GM12892 (cell line): Measurements from ENCODE around the gene PYGB.

Experiments used
- DNase-seq: peaks from one replicate; pipeline ENCODE4 v3.0.0; 2011; ENCODE audit not compliant: insufficient read length
- FAIRE-seq: peaks from 2 replicates; lab custom pipeline; 2011; peaks lifted over from hg19 to GRCh38; lab: Jason Lieb, UNC
- POLR2A ChIP-seq: IDR thresholded peaks from 2 replicates; pipeline ENCODE4 v1.6.1; 2011; ENCODE audit warnings: low read depth, low read length, control low read depth
- POLR2AphosphoS5 ChIP-seq: IDR thresholded peaks from 2 replicates; pipeline ENCODE4 v1.6.1; 2011; ENCODE audit warnings: low read depth, low read length, control low read depth
- TAF1 ChIP-seq: IDR thresholded peaks from 2 replicates; pipeline ENCODE4 v1.6.1; 2011; ENCODE audit warnings: low read depth, mild to moderate bottlenecking, control low read depth, low read length, borderline replicate concordance

The PYGB gene

GRCh38 chr20:25247518-25247955 lies 348 bp upstream of the PYGB start:
- DNase-seq (no peak), FAIRE-seq (no peak)
- TF ChIP-seq TAF1 (no peak), POLR2A (no peak), POLR2AphosphoS5 (no peak)

DNA sequence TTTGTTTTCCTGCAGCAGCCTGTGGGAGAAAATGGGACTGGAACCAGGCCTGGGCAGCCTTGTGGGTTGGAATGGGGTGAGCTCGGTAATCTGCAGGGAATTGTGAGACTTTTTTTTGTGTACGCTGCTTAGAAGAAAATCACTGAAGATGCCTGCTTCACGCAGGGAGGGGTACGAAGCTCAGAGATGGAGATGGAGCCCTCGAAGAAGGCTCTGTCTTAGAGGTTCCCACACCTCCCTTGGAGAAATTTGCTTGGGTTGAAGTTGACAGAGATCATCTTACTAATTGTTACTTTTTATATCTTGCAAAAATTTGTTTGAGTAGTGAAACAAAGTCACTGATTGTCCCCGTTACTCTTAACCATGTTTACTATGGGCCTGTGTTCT lies 894 bp downstream of the PYGB start:
- no peak for FAIRE-seq
- no peak for DNase-seq
- TF ChIP-seq POLR2A: no peak
- TF ChIP-seq TAF1: no peak
- TF ChIP-seq POLR2AphosphoS5: no peak

DNA sequence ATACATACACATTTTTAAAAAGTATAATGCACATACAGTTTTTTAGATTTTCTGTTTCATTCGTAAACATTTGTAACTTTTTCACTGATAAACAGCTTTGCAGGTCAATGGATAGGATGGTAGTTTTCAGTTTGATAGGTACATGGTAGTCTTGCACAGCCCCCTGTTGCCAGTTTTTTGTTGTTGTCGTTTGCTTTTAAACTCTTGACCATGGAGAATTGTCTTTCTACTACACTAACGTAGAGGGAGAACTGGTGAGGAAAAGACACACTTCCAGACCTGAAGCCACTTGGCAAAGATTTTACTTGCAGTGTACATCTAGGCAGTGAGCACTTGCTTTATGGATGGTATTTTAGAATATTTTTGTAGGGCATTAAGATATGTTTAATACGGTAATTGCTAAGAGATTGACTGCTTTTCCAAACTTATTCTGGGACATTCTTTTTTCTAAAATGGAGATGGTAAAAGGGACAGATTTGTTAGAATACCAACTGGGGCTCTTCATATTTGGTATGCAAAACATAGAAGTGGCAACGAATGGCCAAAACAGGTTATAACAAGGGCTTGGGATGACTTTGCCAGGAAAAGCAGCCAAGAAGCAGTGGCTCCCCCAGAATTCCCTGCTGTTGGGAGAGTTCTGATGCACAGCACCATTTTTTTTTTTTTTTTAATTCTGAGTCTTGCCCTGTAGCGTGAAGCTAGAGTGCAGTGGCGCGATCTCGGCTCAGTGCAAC lies 1.5 kb downstream of the PYGB start:
- FAIRE-seq (no peak), DNase-seq (no peak)
- TF ChIP-seq POLR2A (no peak), POLR2AphosphoS5 (no peak), TAF1 (no peak)

DNA sequence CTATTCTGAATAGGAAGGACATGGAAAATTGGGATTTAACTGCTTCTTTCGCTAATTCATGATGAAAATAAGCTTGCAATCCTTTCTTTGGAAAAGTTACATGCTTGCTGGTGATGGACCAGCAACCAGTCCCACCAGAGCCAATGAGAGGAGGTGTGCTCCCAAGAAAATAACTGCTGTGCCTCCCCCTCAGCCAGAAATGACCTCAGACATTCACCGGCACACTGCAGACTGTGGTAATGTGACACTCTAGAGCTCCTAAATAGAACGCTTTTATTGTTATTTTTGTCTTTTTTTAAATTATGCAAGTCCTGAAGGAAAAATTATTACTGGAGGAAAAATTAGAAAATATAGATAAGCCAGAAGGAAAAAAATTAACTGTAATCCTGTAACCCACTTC lies 2.6 kb downstream of the PYGB start:
- TF ChIP-seq POLR2AphosphoS5: no peak
- no peak for TF ChIP-seq POLR2A
- no peak for TF ChIP-seq TAF1
- FAIRE-seq: no peak
- no peak for DNase-seq

DNA sequence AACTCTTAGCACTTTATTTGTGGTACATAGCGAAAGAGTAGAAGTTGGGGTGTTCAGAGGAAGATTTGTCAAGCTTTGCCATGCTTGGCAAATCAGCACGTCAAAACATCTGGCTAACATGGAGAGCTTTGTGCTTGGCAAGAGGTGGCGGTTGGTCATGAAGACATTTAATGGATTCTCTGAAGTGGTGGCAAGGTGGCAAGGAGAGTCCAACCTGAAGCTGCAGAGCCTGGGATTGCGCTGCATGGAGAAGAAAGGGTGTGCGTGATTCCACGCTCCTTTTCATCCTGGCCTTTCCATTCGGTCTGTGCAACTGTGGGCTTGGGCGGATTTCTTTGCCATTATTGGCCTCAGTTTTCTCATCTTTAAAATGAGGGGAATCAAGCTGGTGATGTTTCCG lies 3.1 kb downstream of the PYGB start:
- FAIRE-seq: no peak
- no peak for DNase-seq
- TF ChIP-seq TAF1 (no peak), POLR2A (no peak)

GRCh38 chr20:25251558-25251957 lies 3.7 kb downstream of the PYGB start:
- no peak for TF ChIP-seq POLR2AphosphoS5
- TF ChIP-seq TAF1: no peak
- no peak for TF ChIP-seq POLR2A
- no peak for FAIRE-seq
- no peak for DNase-seq

DNA sequence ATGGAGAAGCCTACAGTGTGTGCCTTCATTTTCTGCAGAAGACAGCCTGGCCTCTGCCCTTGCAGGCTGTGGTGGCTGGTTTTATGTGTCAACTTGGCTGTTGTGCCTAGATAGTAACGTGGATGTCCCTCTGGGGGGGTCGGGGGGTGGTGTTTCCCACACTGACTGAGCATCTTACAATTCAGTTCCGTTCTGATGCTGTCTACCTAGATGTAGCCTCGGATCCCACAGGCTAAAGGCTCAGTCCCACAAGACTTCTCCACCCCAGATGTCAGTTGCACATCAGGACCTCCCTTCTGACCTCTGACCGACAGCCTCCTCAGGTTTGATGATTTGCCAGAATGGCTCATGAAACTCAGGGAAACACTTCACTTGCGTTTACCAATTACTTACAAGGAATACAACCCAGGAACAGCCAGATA lies 4.4 kb downstream of the PYGB start:
- TF ChIP-seq POLR2AphosphoS5: no peak
- no peak for TF ChIP-seq POLR2A
- TF ChIP-seq TAF1: no peak
- no peak for FAIRE-seq
- DNase-seq: no peak

DNA sequence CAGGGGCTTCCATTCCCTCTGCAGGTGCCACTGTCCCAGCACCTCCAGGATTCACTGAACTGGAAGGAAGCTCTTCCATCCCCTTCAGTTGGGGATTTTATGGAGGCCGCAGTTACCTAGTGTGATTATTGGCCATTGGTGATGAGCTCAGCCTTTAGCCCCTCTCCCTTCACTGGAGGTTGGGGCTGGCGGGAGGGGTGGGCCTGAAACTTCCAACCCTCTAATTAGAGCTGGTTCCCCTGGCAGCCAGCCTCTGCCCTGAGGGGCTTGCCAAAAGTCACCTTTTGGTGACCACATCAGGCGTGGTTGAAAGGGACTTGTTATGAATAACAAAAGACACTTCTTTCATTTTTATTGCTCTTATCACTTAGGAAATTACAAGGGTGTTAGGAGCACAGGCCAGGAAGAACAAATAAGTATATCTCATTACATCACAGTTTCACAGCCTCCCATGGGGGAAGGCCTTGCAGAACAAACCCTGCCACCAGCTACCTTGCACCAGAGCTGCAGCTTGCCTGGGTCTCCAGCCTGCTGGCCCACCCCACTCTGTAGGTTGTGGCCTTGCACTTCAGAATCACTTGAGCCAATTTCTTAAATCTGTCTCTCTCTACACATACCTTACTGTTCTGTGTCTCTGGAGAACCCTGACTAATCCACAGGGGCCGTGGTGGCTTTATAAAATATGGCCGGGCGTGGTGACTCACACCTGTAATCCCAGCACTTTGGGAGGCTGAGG lies 5.0 kb downstream of the PYGB start:
- TF ChIP-seq POLR2AphosphoS5: no peak
- TF ChIP-seq POLR2A: no peak
- no peak for TF ChIP-seq TAF1
- FAIRE-seq (no peak), DNase-seq (no peak)

GRCh38 chr20:25253606-25254275 lies 5.9 kb downstream of the PYGB start:
- TF ChIP-seq POLR2A (no peak), POLR2AphosphoS5 (no peak), TAF1 (no peak)
- no peak for FAIRE-seq
- DNase-seq: no peak

DNA sequence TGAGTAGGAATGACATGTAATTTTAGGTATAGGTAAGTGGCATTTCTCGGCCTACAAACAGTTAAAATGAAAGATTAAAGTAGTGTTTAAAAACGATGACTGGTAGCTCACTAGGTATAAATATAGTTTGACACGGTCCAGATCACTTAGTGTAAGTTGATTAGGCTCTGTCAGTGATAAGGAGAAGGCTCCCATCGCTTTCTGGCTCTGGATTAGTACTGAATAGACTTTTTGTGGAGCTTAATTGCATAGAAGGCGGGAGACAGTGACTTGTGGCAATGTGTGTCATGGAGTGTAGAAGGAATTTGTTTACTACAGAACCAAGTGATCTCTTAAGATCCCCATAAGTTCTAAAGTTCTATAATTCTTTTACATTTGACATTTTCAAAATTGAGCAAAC lies 6.7 kb downstream of the PYGB start:
- FAIRE-seq: no peak
- DNase-seq: no peak
- no peak for TF ChIP-seq POLR2AphosphoS5
- no peak for TF ChIP-seq POLR2A
- TF ChIP-seq TAF1: no peak

- no peak for TF ChIP-seq TAF1
- no peak for TF ChIP-seq POLR2A
- no peak for TF ChIP-seq POLR2AphosphoS5
- FAIRE-seq (no peak), DNase-seq (no peak)
Measured at GRCh38 chr20:25254986-25255680, 7.2 kb downstream of the PYGB start.
